Forelimb muscle (tissue), 1 donor: ENCODE data around the gene SLC37A4. TPM values are rescaled to one million over a fixed set of nuclear protein-coding genes. Genes with fewer than 3 reads are reported as not detected.

Source experiments
- DNase-seq: peaks from one replicate; pipeline ENCODE4 v3.0.0-alpha.2; 2013; ENCODE audit warnings: low read depth
- polyA plus RNA-seq: library from polyadenylated mRNA; unstranded; fragments of 120-200 nt; gene quantifications from one replicate; pipeline ENCODE4 v1.2.1, GENCODE V29; 2013; ENCODE audit not compliant: insufficient read length

The SLC37A4 gene
- polyA plus RNA-seq, 1 donor = 11.7 TPM

DNA sequence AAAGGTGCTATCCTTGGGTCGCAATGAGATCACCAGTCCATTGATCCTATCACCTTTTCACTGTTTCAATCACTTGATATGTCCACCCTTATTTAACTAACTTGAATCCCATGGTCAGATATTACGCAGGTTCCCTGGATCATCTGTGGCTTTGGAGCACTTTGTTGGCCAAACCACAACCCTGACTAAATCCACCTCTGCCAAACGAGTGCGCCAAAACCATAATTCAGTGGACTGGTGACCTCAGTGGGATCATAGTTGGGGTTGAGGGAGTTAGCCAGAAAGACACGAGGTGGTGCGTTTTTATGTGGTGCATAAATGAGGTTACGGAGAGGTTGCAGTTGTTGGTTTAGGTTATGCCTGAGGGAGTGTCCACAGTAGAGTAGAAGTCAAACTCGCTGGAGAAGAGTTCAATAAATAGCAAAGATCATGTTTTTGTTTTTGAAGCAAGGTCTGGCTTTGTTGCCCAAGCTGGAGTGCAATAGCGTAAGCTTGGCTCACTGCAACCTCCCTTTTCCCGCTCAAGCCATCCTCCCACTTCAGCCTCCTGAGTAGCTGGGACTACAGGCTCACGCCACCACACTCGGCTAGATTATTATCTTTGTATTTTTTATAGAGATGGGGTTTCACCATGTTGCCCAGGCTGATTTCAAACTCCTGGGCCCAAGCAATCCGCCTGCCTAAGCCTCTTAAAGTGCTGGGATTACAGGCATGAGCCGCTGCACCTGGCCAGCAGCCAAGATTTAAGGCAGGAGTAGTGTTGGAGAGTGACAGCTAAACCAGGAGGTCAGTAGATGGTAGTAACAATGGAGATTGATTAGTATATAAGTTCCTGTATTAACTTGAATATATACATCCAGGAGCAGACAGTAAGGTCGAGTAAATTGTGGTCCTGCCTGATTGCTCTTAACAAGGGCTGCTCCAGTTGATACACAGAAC is 54.6 kb downstream of the SLC37A4 start:
- no peak for DNase-seq

Other genes with a start within 250 kb of the SLC37A4 start
- gene DDX6, start 239.7 kb downstream of the SLC37A4 start, polyA plus RNA-seq = 66.9 TPM
- gene CXCR5, start 147.0 kb downstream of the SLC37A4 start, polyA plus RNA-seq = not detected
- gene BCL9L, start 105.0 kb downstream of the SLC37A4 start, polyA plus RNA-seq = 74.4 TPM
- gene UPK2, start 74.6 kb downstream of the SLC37A4 start, polyA plus RNA-seq = 1.3 TPM
- gene FOXR1, start 59.1 kb downstream of the SLC37A4 start, polyA plus RNA-seq = 0.11 TPM
- 18.5 TPM for gene CENATAC, start 32.7 kb downstream of the SLC37A4 start, polyA plus RNA-seq
- 1,746 TPM for gene RPS25, start 12.5 kb downstream of the SLC37A4 start, polyA plus RNA-seq
- gene TRAPPC4, start 12.1 kb downstream of the SLC37A4 start, polyA plus RNA-seq = 41.5 TPM
- gene HYOU1, start 26.3 kb upstream of the SLC37A4 start, polyA plus RNA-seq = 31.3 TPM
- gene VPS11, start 36.9 kb upstream of the SLC37A4 start, polyA plus RNA-seq = 24.6 TPM
- 22.3 TPM for gene HMBS, start 54.0 kb upstream of the SLC37A4 start, polyA plus RNA-seq
- 26.3 TPM for gene DPAGT1, start 71.0 kb upstream of the SLC37A4 start, polyA plus RNA-seq
- gene C2CD2L, start 76.5 kb upstream of the SLC37A4 start, polyA plus RNA-seq = 6.5 TPM
- 20.2 TPM for gene HINFP, start 90.7 kb upstream of the SLC37A4 start, polyA plus RNA-seq
- gene ABCG4, start 118.2 kb upstream of the SLC37A4 start, polyA plus RNA-seq = 0.14 TPM
- 11.6 TPM for gene NLRX1, start 137.8 kb upstream of the SLC37A4 start, polyA plus RNA-seq
- gene NHERF4, start 154.6 kb upstream of the SLC37A4 start, polyA plus RNA-seq = 0.19 TPM
- 11.4 TPM for gene CBL, start 175.5 kb upstream of the SLC37A4 start, polyA plus RNA-seq